Endothelial cell of umbilical vein (primary cell): ENCODE data around the gene ZMIZ1. TPM values are rescaled to one million over a fixed set of nuclear protein-coding genes. Genes with fewer than 3 reads are reported as not detected.

ENCODE experiments used
- BruUV-seq: library from RNA; stranded (reverse); fragments of 400-500 nt; replicated peaks from 2 replicates; lab custom pipeline; 2021; lab: Mats Ljungman, UMichigan
- CTCF ChIA-PET: fragments of 300-600, 350-600 bp; sonication (Branson Sonifier 250); formaldehyde crosslinking; loops from one replicate; lab custom pipeline; 2021; ENCODE audit warnings: antibody characterized with exemption, inconsistent platforms; lab: Charles Lee
- POLR2A ChIA-PET: fragments of 300-600, 350-600 bp; sonication (Branson Sonifier 250); formaldehyde crosslinking; loops from one replicate; lab custom pipeline; 2021; ENCODE audit warnings: antibody characterized with exemption, inconsistent platforms; lab: Charles Lee
- DNase-seq: peaks from one replicate; pipeline ENCODE4 v3.0.0-alpha.2; 2011; ENCODE audit warnings: low read depth, low spot score
- FAIRE-seq: peaks from 2 replicates; lab custom pipeline; 2011; peaks lifted over from hg19 to GRCh38; lab: Jason Lieb, UNC
- H2AFZ ChIP-seq: 2 replicates; pipeline ENCODE4 v1.6.0; 2012; ENCODE audit warnings: low read depth, low read length, control low read depth, inconsistent platforms
- H3K27ac ChIP-seq: 2 replicates; pipeline ENCODE4 v1.5.1; 2011; ENCODE audit warnings: low read depth, mild to moderate bottlenecking, control low read depth, low read length, moderate library complexity; ENCODE audit not compliant: insufficient read depth
- H3K27me3 ChIP-seq, 2 experiments: 2 replicates each; pipeline versions ENCODE4 v1.6.0 to v1.6.1; 2011; ENCODE audit warnings: low read length in 2 of 2, mixed read lengths in 1 of 2; ENCODE audit not compliant: control insufficient read depth in 2 of 2, insufficient read depth in 2 of 2
- H3K36me3 ChIP-seq, 2 experiments: 2 replicates in 1 of 2; 3 replicates in 1 of 2; pipeline ENCODE4 v1.5.1; 2011; ENCODE audit warnings: low read length in 2 of 2, mild to moderate bottlenecking in 1 of 2, moderate library complexity in 1 of 2; ENCODE audit not compliant: control insufficient read depth in 2 of 2, insufficient read depth in 2 of 2; ENCODE audit errors: extremely low read depth in 1 of 2
- H3K4me1 ChIP-seq: 3 replicates; pipeline ENCODE4 v1.5.1; 2011; ENCODE audit warnings: mild to moderate bottlenecking, low read length; ENCODE audit not compliant: control insufficient read depth, insufficient read depth; ENCODE audit errors: extremely low read depth
- H3K4me2 ChIP-seq: 2 replicates; pipeline ENCODE4 v1.6.1; 2011; ENCODE audit warnings: low read length, control low read depth, mixed read lengths; ENCODE audit not compliant: insufficient read depth
- H3K4me3 ChIP-seq, 3 experiments: fragments of 200-600 bp in 1 of 3; sonication (generic), shearing (Covaris generic) in 1 of 3; replicated peaks in 1 of 3; 2 replicates each; pipeline ENCODE4 v1.5.1; 2011 to 2016; ENCODE audit warnings: control low read depth in 3 of 3, low read length in 3 of 3, mild to moderate bottlenecking in 2 of 3, inconsistent platforms in 1 of 3, low read depth in 1 of 3, moderate library complexity in 1 of 3; ENCODE audit not compliant: insufficient read depth in 1 of 3
- H3K79me2 ChIP-seq: 2 replicates; pipeline ENCODE4 v1.6.0; 2012; ENCODE audit warnings: low read length, inconsistent platforms; ENCODE audit not compliant: control insufficient read depth, insufficient read depth
- H3K9ac ChIP-seq: replicated peaks from 2 replicates; pipeline ENCODE3; 2011; ENCODE audit warnings: low read length, control low read depth; ENCODE audit not compliant: insufficient read depth; ENCODE audit errors: extremely low read depth
- H3K9me1 ChIP-seq: replicated peaks from 3 replicates; pipeline ENCODE4 v1.6.0; 2011; ENCODE audit warnings: mild to moderate bottlenecking, low read length; ENCODE audit not compliant: control insufficient read depth, insufficient read depth; ENCODE audit errors: extremely low read depth
- H3K9me3 ChIP-seq: replicated peaks from 2 replicates; pipeline ENCODE4 v1.5.1; 2012; ENCODE audit warnings: low read length, inconsistent platforms; ENCODE audit not compliant: control insufficient read depth, insufficient read depth
- H4K20me1 ChIP-seq: replicated peaks from 2 replicates; pipeline ENCODE3; 2011; ENCODE audit warnings: mild to moderate bottlenecking, low read length; ENCODE audit not compliant: control insufficient read depth, insufficient read depth; ENCODE audit errors: extremely low read depth
- CTCF ChIP-seq, 2 donors: IDR thresholded peaks; 1 replicate in 1 of 2; 2 replicates in 1 of 2; pipeline ENCODE4 v1.5.1; 2011; ENCODE audit warnings: low read length in 2 of 2, mild to moderate bottlenecking in 2 of 2, moderate library complexity in 2 of 2, control low read depth in 1 of 2, inconsistent platforms in 1 of 2, low read depth in 1 of 2; ENCODE audit not compliant: insufficient read depth in 1 of 2; ENCODE audit errors: extremely low read depth in 1 of 2
- EZH2 ChIP-seq: IDR thresholded peaks from 2 replicates; pipeline ENCODE4 v1.6.1; 2012; ENCODE audit warnings: borderline replicate concordance, low read depth, mild to moderate bottlenecking, moderate library complexity, low read length, inconsistent platforms; ENCODE audit not compliant: severe bottlenecking
- FOS ChIP-seq: IDR thresholded peaks from 2 replicates; pipeline ENCODE4 v1.6.1; 2011; ENCODE audit warnings: mild to moderate bottlenecking, low read length, moderate library complexity, borderline replicate concordance; ENCODE audit not compliant: insufficient read depth
- GATA2 ChIP-seq: IDR thresholded peaks from 2 replicates; pipeline ENCODE4 v1.7.0; 2011; ENCODE audit warnings: low read depth, mild to moderate bottlenecking, moderate library complexity, mixed read lengths, low read length; ENCODE audit not compliant: insufficient read length, insufficient read depth
- JUN ChIP-seq: IDR thresholded peaks from 2 replicates; pipeline ENCODE4 v1.6.1; 2011; ENCODE audit warnings: borderline replicate concordance, low read depth; ENCODE audit not compliant: insufficient read length, insufficient read depth
- MAX ChIP-seq: IDR thresholded peaks from 2 replicates; pipeline ENCODE4 v1.6.1; 2011; ENCODE audit not compliant: insufficient read depth, insufficient read length
- MYC ChIP-seq: IDR thresholded peaks from one replicate; pipeline ENCODE4 v1.6.1; 2011; ENCODE audit warnings: mild to moderate bottlenecking, low read depth, low read length
- POLR2A ChIP-seq: IDR thresholded peaks from 2 replicates; pipeline ENCODE4 v1.6.1; 2012; ENCODE audit warnings: low read depth, mild to moderate bottlenecking, control low read depth, low read length
- POLR2AphosphoS5 ChIP-seq: IDR thresholded peaks from 2 replicates; pipeline ENCODE4 v1.6.1; 2012; ENCODE audit warnings: low read depth, mild to moderate bottlenecking, control low read depth, low read length, moderate library complexity; ENCODE audit not compliant: insufficient read depth
- dilution Hi-C: fragments of 300-500 bp; cut with MboI; formaldehyde crosslinking; loops from one replicate; pipeline ENCODE4 v1.15.0; 2019; ENCODE audit warnings: low sequenced_read_pairs; ENCODE audit not compliant: extremely low pct_ligation_motif_present
- intact Hi-C: fragments of 100-400 bp; cut with micrococcal nuclease; formaldehyde crosslinking; loops from one replicate; pipeline ENCODE4 v1.10.0; 2022
- polyA plus RNA-seq, 4 experiments: library from polyadenylated mRNA; depleted of rRNA in 3 of 4; stranded (reverse) in 3 of 4; unstranded in 1 of 4; fragments of >200 nt; gene quantifications; 2 replicates each; pipeline versions ENCODE4 v1.2.1 to v1.2.3, GENCODE V29; 2011 to 2012; ENCODE audit warnings: missing spikeins in 1 of 4
- total RNA-seq: library from RNA; stranded (reverse); gene quantifications from 2 replicates; pipeline ENCODE4 v1.2.3, GENCODE V29; 2021

Gene ZMIZ1
- total and polyA plus RNA-seq, 2 donors (not counting 3 experiments of a cell fraction or from before 2014, with no cell fraction given), result 12.5 to 46.7 TPM

- no TSS peak for BruUV-seq
- no peaks in the 10 kb centered on the region for H3K36me3 ChIP-seq
- dilution Hi-C loops, result no loop called here
- H3K4me2 ChIP-seq, result no peak overlapping the region
- TF ChIP-seq CTCF (IDR thresholded peaks at IDR 0.05; ENCODE audit: extremely low read depth in 1 of 2, insufficient read depth in 1 of 2, low read depth in 1 of 2, low read length in 2 of 2), result no peak
- TF ChIP-seq FOS, result no peak
- no peak for TF ChIP-seq MAX
- no peak for TF ChIP-seq JUN
- no peak for TF ChIP-seq MYC
- TF ChIP-seq POLR2AphosphoS5, result no peak
- no peak for TF ChIP-seq EZH2
- TF ChIP-seq POLR2A, result no peak
- TF ChIP-seq GATA2, result no peak
- POLR2A ChIA-PET, result no interaction called here
- H3K4me3 ChIP-seq, result no peak overlapping the region
- H3K27ac ChIP-seq, result no peak overlapping the region
- intact Hi-C loops, result no loop called here
- DNase-seq (peak; percentile 19), FAIRE-seq (peak; percentile 63)
- no peaks in the 10 kb centered on the region for H3K27me3 ChIP-seq
- H3K79me2 ChIP-seq, result peaks cover 84% of the 10 kb centered on the region
- CTCF ChIA-PET, result interaction anchor here (0.5 to 1.4 kb wide), 3 partner anchors 10 to 106 kb away, joined by 3 read pairs; no protein-coding TSS in a partner anchor
- H3K9me3 ChIP-seq, result no peaks in the 10 kb centered on the region
- no peaks in the 10 kb centered on the region for H4K20me1 ChIP-seq
- peaks cover 10% of the 10 kb centered on the region for H3K4me1 ChIP-seq
- no peak overlapping the region for H3K9ac ChIP-seq
- no peaks in the 10 kb centered on the region for H3K9me1 ChIP-seq
- no peak overlapping the region for H2AFZ ChIP-seq
These were observed 21.5 kb downstream of the ZMIZ1 start for GRCh38 chr10:79090134-79090803.
